Activated CD8-positive, alpha-beta memory T cell treated with anti-CD3 and anti-CD28 coated beads, Interleukin-2, amount 10 ng/mL, durations not matched to agents 7 days and 5 days (primary cell): ENCODE measurements around the gene ANKRD13C. TPM values are rescaled to one million over a fixed set of nuclear protein-coding genes. Genes with fewer than 3 reads are reported as not detected.
A peak's percentile ranks its signal among the peaks of the same experiment; 100 is the strongest.

Source experiments
- ATAC-seq: fragments of 150-1000 bp; cut with Tn5 transposase; one replicate; pipeline ENCODE4 v1.10.0; 2021; ENCODE audit warnings: moderate library complexity
- CTCF ChIA-PET: fragments of 350-600 bp; sonication (Branson Sonifier 250); formaldehyde crosslinking; loops from one replicate; lab custom pipeline; 2021; ENCODE audit warnings: antibody characterized with exemption; lab: Charles Lee
- DNase-seq: peaks from one replicate; pipeline ENCODE4 v3.0.0-alpha.2; 2020
- H3K27ac Mint-ChIP-seq: one replicate; pipeline ENCODE4 v1.8.0; 2021; ENCODE audit warnings: mild to moderate bottlenecking, mixed read lengths
- H3K27me3 Mint-ChIP-seq: one replicate; pipeline ENCODE4 v1.8.0; 2021; ENCODE audit warnings: mixed read lengths
- H3K36me3 Mint-ChIP-seq: one replicate; pipeline ENCODE4 v1.8.0; 2021; ENCODE audit warnings: mild to moderate bottlenecking, mixed read lengths
- H3K4me1 Mint-ChIP-seq: one replicate; pipeline ENCODE4 v1.8.0; 2021; ENCODE audit warnings: mixed read lengths
- H3K4me3 Mint-ChIP-seq: one replicate; pipeline ENCODE4 v1.8.0; 2021; ENCODE audit warnings: mild to moderate bottlenecking, moderate library complexity, mixed read lengths
- H3K9me3 Mint-ChIP-seq: one replicate; pipeline ENCODE4 v1.8.0; 2022; ENCODE audit warnings: low read depth, mixed read lengths
- total RNA-seq, 2 experiments: library from RNA; stranded (reverse); gene quantifications; one replicate each; pipeline ENCODE4 v1.2.3, GENCODE V29; 2021

ANKRD13C gene
- total RNA-seq: 10 to 100 TPM; 24.7 to 26.2 TPM

- Mint-ChIP-seq H3K9me3 (no peaks in the 10 kb centered on the region), H3K4me1 (peaks cover 43% of the 10 kb centered on the region), H3K4me3 (peak within 1 kb of the TSS; percentile 97), H3K27ac (peak within 1 kb of the TSS; percentile 99), H3K27me3 (no peaks in the 10 kb centered on the region), H3K36me3 (peaks cover 22% of the 10 kb centered on the region)
- DNase-seq: peak; percentile 96
- CTCF ChIA-PET: interaction anchor here (1.0 to 2.5 kb wide), 6 partner anchors 57 to 726 kb away, joined by 3 to 17 read pairs (median 3); partner anchors contain the start of genes CTH, SRSF11 and ZRANB2
- peak; percentile 93 for ATAC-seq
These were observed at the start of gene ANKRD13C for GRCh38 chr1:70354332-70355110. TSS of gene ANKRD13C (minus strand) at chr1:70354722. CDS start at chr1:70354408, 314 bp downstream.

- CTCF ChIA-PET: no interaction called here
- ATAC-seq: no peak
These were observed 49.2 kb upstream of the ANKRD13C start for GRCh38 chr1:70403759-70404158.

GRCh38 chr1:70401974-70402373, 47.5 kb upstream of the ANKRD13C start:
- CTCF ChIA-PET: interaction anchor here (1.9 kb wide), 1 partner anchor 9 kb away, joined by 5 read pairs; the partner anchor contains the start of gene CTH
- no peak for ATAC-seq
- Mint-ChIP-seq H3K27ac (no peak overlapping the region), H3K9me3 (no peaks in the 10 kb centered on the region), H3K27me3 (peaks cover 32% of the 10 kb centered on the region), H3K36me3 (no peaks in the 10 kb centered on the region), H3K4me1 (no peaks in the 10 kb centered on the region), H3K4me3 (no peak overlapping the region)
- no peak for DNase-seq

More at GRCh38 chr1:70403759-70404158, 49.2 kb upstream of the ANKRD13C start:
- Mint-ChIP-seq H3K4me1 (no peaks in the 10 kb centered on the region), H3K27me3 (peaks cover 28% of the 10 kb centered on the region), H3K9me3 (no peaks in the 10 kb centered on the region), H3K4me3 (no peak overlapping the region), H3K36me3 (no peaks in the 10 kb centered on the region), H3K27ac (no peak overlapping the region)
- no peak for DNase-seq

- H3K36me3 Mint-ChIP-seq: no peaks in the 10 kb centered on the region
These were observed 45.8 kb upstream of the ANKRD13C start for GRCh38 chr1:70400335-70400734.

GRCh38 chr1:70397013-70397412, 42.5 kb upstream of the ANKRD13C start:
- ATAC-seq (no peak), DNase-seq (no peak)
- Mint-ChIP-seq H3K4me1 (no peaks in the 10 kb centered on the region), H3K36me3 (no peaks in the 10 kb centered on the region), H3K27me3 (peaks cover 17% of the 10 kb centered on the region), H3K9me3 (no peaks in the 10 kb centered on the region), H3K4me3 (no peak overlapping the region), H3K27ac (no peak overlapping the region)
- CTCF ChIA-PET: no interaction called here

More at GRCh38 chr1:70400335-70400734, 45.8 kb upstream of the ANKRD13C start:
- H3K27ac Mint-ChIP-seq: no peak overlapping the region
- no peaks in the 10 kb centered on the region for H3K4me1 Mint-ChIP-seq
- no peaks in the 10 kb centered on the region for H3K9me3 Mint-ChIP-seq
- DNase-seq (no peak), ATAC-seq (no peak)
- CTCF ChIA-PET: interaction anchor here (1.6 kb wide), 1 partner anchor 8 kb away, joined by 4 read pairs; no protein-coding TSS in a partner anchor
- H3K4me3 Mint-ChIP-seq: no peak overlapping the region
- H3K27me3 Mint-ChIP-seq: peaks cover 27% of the 10 kb centered on the region

GRCh38 chr1:70396607-70397006, 42.1 kb upstream of the ANKRD13C start:
- Mint-ChIP-seq H3K27me3 (peaks cover 21% of the 10 kb centered on the region), H3K36me3 (no peaks in the 10 kb centered on the region), H3K4me3 (no peak overlapping the region), H3K9me3 (no peaks in the 10 kb centered on the region), H3K4me1 (no peaks in the 10 kb centered on the region), H3K27ac (no peak overlapping the region)
- DNase-seq (no peak), ATAC-seq (no peak)
- CTCF ChIA-PET: interaction anchor here (1.1 kb wide), 1 partner anchor 49 kb away, joined by 3 read pairs; no protein-coding TSS in a partner anchor

GRCh38 chr1:70392626-70393025, 38.1 kb upstream of the ANKRD13C start:
- no peaks in the 10 kb centered on the region for H3K9me3 Mint-ChIP-seq
- no peak for ATAC-seq
- CTCF ChIA-PET: interaction anchor here (1.0 kb wide), 1 partner anchor 8 kb away, joined by 4 read pairs; no protein-coding TSS in a partner anchor
- no peaks in the 10 kb centered on the region for H3K36me3 Mint-ChIP-seq
- H3K4me3 Mint-ChIP-seq: no peak overlapping the region
- H3K4me1 Mint-ChIP-seq: no peaks in the 10 kb centered on the region
- H3K27ac Mint-ChIP-seq: no peak overlapping the region
- H3K27me3 Mint-ChIP-seq: peaks cover 23% of the 10 kb centered on the region
- DNase-seq: no peak

GRCh38 chr1:70387507-70387906, 33.0 kb upstream of the ANKRD13C start:
- no peak overlapping the region for H3K27ac Mint-ChIP-seq
- no peak overlapping the region for H3K4me3 Mint-ChIP-seq
- ATAC-seq (no peak), DNase-seq (no peak)
- no peaks in the 10 kb centered on the region for H3K36me3 Mint-ChIP-seq
- no peaks in the 10 kb centered on the region for H3K9me3 Mint-ChIP-seq
- H3K27me3 Mint-ChIP-seq: peaks cover 23% of the 10 kb centered on the region
- CTCF ChIA-PET: no interaction called here
- no peaks in the 10 kb centered on the region for H3K4me1 Mint-ChIP-seq

GRCh38 chr1:70386121-70386520, 31.6 kb upstream of the ANKRD13C start:
- no peaks in the 10 kb centered on the region for H3K4me1 Mint-ChIP-seq
- H3K4me3 Mint-ChIP-seq: no peak overlapping the region
- no peak for DNase-seq
- H3K27me3 Mint-ChIP-seq: peaks cover 19% of the 10 kb centered on the region
- H3K9me3 Mint-ChIP-seq: no peaks in the 10 kb centered on the region
- ATAC-seq: no peak
- H3K27ac Mint-ChIP-seq: no peak overlapping the region
- CTCF ChIA-PET: no interaction called here
- H3K36me3 Mint-ChIP-seq: no peaks in the 10 kb centered on the region

GRCh38 chr1:70385477-70385876, 31.0 kb upstream of the ANKRD13C start:
- DNase-seq (no peak), ATAC-seq (no peak)
- Mint-ChIP-seq H3K4me3 (no peak overlapping the region), H3K9me3 (no peaks in the 10 kb centered on the region), H3K4me1 (no peaks in the 10 kb centered on the region), H3K27ac (no peak overlapping the region), H3K36me3 (no peaks in the 10 kb centered on the region), H3K27me3 (peaks cover 19% of the 10 kb centered on the region)
- CTCF ChIA-PET: no interaction called here

- CTCF ChIA-PET: no interaction called here
- peaks cover 17% of the 10 kb centered on the region for H3K27me3 Mint-ChIP-seq
- ATAC-seq (no peak), DNase-seq (no peak)
- H3K9me3 Mint-ChIP-seq: no peaks in the 10 kb centered on the region
- H3K4me1 Mint-ChIP-seq: no peaks in the 10 kb centered on the region
- H3K36me3 Mint-ChIP-seq: no peaks in the 10 kb centered on the region
- H3K4me3 Mint-ChIP-seq: no peak overlapping the region
- H3K27ac Mint-ChIP-seq: no peak overlapping the region
These were observed 30.0 kb upstream of the ANKRD13C start for GRCh38 chr1:70384542-70384941.

GRCh38 chr1:70383483-70383882, 29.0 kb upstream of the ANKRD13C start:
- CTCF ChIA-PET: no interaction called here
- Mint-ChIP-seq H3K4me3 (no peak overlapping the region), H3K4me1 (no peaks in the 10 kb centered on the region), H3K27me3 (peaks cover 12% of the 10 kb centered on the region), H3K9me3 (no peaks in the 10 kb centered on the region), H3K27ac (no peak overlapping the region), H3K36me3 (no peaks in the 10 kb centered on the region)
- DNase-seq (no peak), ATAC-seq (no peak)

GRCh38 chr1:70382682-70383081, 28.2 kb upstream of the ANKRD13C start:
- CTCF ChIA-PET: no interaction called here
- DNase-seq (no peak), ATAC-seq (no peak)
- no peak overlapping the region for H3K27ac Mint-ChIP-seq
- H3K27me3 Mint-ChIP-seq: peaks cover 9% of the 10 kb centered on the region
- no peaks in the 10 kb centered on the region for H3K4me1 Mint-ChIP-seq
- H3K36me3 Mint-ChIP-seq: no peaks in the 10 kb centered on the region
- no peaks in the 10 kb centered on the region for H3K9me3 Mint-ChIP-seq
- no peak overlapping the region for H3K4me3 Mint-ChIP-seq

- no peak overlapping the region for H3K4me3 Mint-ChIP-seq
- no peaks in the 10 kb centered on the region for H3K4me1 Mint-ChIP-seq
- no peaks in the 10 kb centered on the region for H3K27me3 Mint-ChIP-seq
- no peaks in the 10 kb centered on the region for H3K9me3 Mint-ChIP-seq
- H3K27ac Mint-ChIP-seq: no peak overlapping the region
- no peaks in the 10 kb centered on the region for H3K36me3 Mint-ChIP-seq
- CTCF ChIA-PET: no interaction called here
- no peak for ATAC-seq
- DNase-seq: no peak
These were observed 21.7 kb upstream of the ANKRD13C start for GRCh38 chr1:70376196-70376595.
